Caco-2 (cell line): ENCODE measurements around the gene CRTC3. TPM values are rescaled to one million over a fixed set of nuclear protein-coding genes. Genes with fewer than 3 reads are reported as not detected.

Experiments used
- BruUV-seq: library from RNA; stranded (reverse); fragments of 400-500 nt; replicated peaks from 2 replicates; lab custom pipeline; 2021; lab: Mats Ljungman, UMichigan
- CTCF ChIA-PET: fragments of 300-600 bp; sonication (Branson Sonifier 250); formaldehyde crosslinking; loops from one replicate; lab custom pipeline; 2022; ENCODE audit warnings: antibody characterized with exemption; lab: Charles Lee
- POLR2A ChIA-PET: fragments of 300-600 bp; sonication (Branson Sonifier 250); formaldehyde crosslinking; loops from one replicate; lab custom pipeline; 2022; ENCODE audit warnings: antibody characterized with exemption; lab: Charles Lee
- DNase-seq, 2 experiments: peaks; one replicate each; pipeline versions ENCODE4 v3.0.0 to v3.0.0-alpha.2; 2020 to 2022
- H3K27me3 ChIP-seq: replicated peaks from 2 replicates; pipeline ENCODE4 v1.6.0; 2011; ENCODE audit warnings: low read length; ENCODE audit not compliant: control insufficient read depth, insufficient read depth
- H3K36me3 ChIP-seq: 2 replicates; pipeline ENCODE4 v1.5.1; 2011; ENCODE audit warnings: low read length; ENCODE audit not compliant: control insufficient read depth, insufficient read depth
- H3K4me1 ChIP-seq: fragments of 250-450 bp; sonication (Bioruptor Pico); 2 replicates; pipeline ENCODE4 v1.5.1; 2020; ENCODE audit warnings: mild to moderate bottlenecking
- H3K4me3 ChIP-seq: 2 replicates; pipeline ENCODE4 v1.5.1; 2011; ENCODE audit warnings: low read depth, mild to moderate bottlenecking, control low read depth, low read length
- H3K9me3 ChIP-seq: fragments of 250-450 bp; sonication (Bioruptor Pico); 2 replicates; pipeline ENCODE4 v1.5.1; 2020; ENCODE audit warnings: mild to moderate bottlenecking, moderate library complexity
- H3K27ac Mint-ChIP-seq: one replicate; pipeline ENCODE4 v1.8.0; 2022; ENCODE audit warnings: mixed read lengths; ENCODE audit not compliant: unreplicated experiment
- H3K27me3 Mint-ChIP-seq: one replicate; pipeline ENCODE4 v1.8.0; 2022; ENCODE audit warnings: mixed read lengths; ENCODE audit not compliant: insufficient read depth, unreplicated experiment
- H3K36me3 Mint-ChIP-seq: one replicate; pipeline ENCODE4 v1.8.0; 2022; ENCODE audit warnings: mild to moderate bottlenecking, mixed read lengths; ENCODE audit not compliant: insufficient read depth, unreplicated experiment
- H3K4me1 Mint-ChIP-seq: one replicate; pipeline ENCODE4 v1.8.0; 2022; ENCODE audit warnings: low read depth, mixed read lengths; ENCODE audit not compliant: unreplicated experiment
- H3K4me3 Mint-ChIP-seq: one replicate; pipeline ENCODE4 v1.8.0; 2022; ENCODE audit warnings: mild to moderate bottlenecking, moderate library complexity, mixed read lengths; ENCODE audit not compliant: unreplicated experiment
- H3K9me3 Mint-ChIP-seq: one replicate; pipeline ENCODE4 v1.8.0; 2022; ENCODE audit warnings: mixed read lengths; ENCODE audit not compliant: unreplicated experiment
- intact Hi-C: fragments of 100-400 bp; cut with micrococcal nuclease; formaldehyde crosslinking; loops from one replicate; pipeline ENCODE4 v1.10.0; 2022; ENCODE audit not compliant: unreplicated experiment
- total RNA-seq: library from RNA; stranded (reverse); gene quantifications from 2 replicates; pipeline ENCODE4 v1.2.3, GENCODE V29; 2022
- TF ChIP-seq, protein P1 (sequence below), 2 experiments: fragments of 200-600 bp in 1 of 2; IDR thresholded peaks; 1 replicate in 1 of 2; 2 replicates in 1 of 2; pipeline versions ENCODE4 v1.5.1 to v1.8.0; 2011 to 2022; ENCODE audit warnings: antibody characterized with exemption in 1 of 2, control low read depth in 1 of 2, inconsistent platforms in 1 of 2, low read depth in 1 of 2, low read length in 1 of 2, mild to moderate bottlenecking in 1 of 2, moderate library complexity in 1 of 2; ENCODE audit not compliant: insufficient read depth in 1 of 2, severe bottlenecking in 1 of 2, unreplicated experiment in 1 of 2

CRTC3 gene
- total RNA-seq, 1 experiment from 2014 or later, result 35.0 TPM

DNA sequence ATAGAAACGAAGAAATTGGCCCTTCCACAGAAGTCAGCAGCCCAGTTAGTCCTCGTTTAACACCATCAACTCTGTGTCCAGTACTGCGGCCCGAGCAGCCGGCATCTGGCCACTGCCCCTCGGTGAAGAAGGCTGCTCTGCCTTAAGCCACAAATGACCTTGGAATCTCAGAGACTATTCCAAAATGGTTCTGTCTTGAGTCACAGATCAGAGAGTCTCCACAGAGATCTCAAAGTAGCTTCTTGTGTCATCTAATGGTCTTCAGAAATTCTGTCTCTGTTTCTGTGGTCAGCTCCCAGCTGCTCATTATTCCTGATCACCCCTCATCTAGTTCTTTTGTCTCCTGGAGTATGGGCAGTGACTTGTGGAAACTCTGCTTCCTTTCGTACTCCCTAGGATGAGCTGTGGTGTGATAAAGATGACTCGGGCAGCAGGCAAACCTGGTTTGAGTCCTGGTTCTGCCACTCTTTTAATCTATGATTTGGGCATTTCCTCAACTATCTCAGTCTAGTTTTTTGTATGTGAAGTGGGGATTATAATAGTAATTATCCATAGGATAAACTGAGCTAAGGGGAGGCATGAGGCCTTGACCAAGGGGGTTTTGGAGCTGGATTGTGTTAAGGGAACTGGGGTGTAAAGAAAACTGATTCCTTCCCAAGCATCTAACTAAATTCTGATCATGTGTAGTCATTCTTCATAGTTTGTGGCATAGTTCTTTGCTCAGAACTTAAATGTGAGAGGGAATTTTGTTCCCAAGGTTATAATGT lies 22.6 kb downstream of the CRTC3 start:
- no peak for DNase-seq
- no TSS peak for BruUV-seq
- Histone ChIP-seq H3K36me3 (no peaks in the 10 kb centered on the region), H3K27me3 (no peaks in the 10 kb centered on the region), H3K9me3 (no peaks in the 10 kb centered on the region), H3K4me3 (no peak overlapping the region), H3K4me1 (peaks cover 14% of the 10 kb centered on the region)
- Mint-ChIP-seq H3K4me1 (peaks cover 9% of the 10 kb centered on the region), H3K4me3 (no peak overlapping the region), H3K9me3 (no peaks in the 10 kb centered on the region), H3K36me3 (no peaks in the 10 kb centered on the region), H3K27me3 (no peaks in the 10 kb centered on the region), H3K27ac (no peak overlapping the region)
- intact Hi-C loops, result no loop called here
- TF ChIP-seq, protein P1, sequence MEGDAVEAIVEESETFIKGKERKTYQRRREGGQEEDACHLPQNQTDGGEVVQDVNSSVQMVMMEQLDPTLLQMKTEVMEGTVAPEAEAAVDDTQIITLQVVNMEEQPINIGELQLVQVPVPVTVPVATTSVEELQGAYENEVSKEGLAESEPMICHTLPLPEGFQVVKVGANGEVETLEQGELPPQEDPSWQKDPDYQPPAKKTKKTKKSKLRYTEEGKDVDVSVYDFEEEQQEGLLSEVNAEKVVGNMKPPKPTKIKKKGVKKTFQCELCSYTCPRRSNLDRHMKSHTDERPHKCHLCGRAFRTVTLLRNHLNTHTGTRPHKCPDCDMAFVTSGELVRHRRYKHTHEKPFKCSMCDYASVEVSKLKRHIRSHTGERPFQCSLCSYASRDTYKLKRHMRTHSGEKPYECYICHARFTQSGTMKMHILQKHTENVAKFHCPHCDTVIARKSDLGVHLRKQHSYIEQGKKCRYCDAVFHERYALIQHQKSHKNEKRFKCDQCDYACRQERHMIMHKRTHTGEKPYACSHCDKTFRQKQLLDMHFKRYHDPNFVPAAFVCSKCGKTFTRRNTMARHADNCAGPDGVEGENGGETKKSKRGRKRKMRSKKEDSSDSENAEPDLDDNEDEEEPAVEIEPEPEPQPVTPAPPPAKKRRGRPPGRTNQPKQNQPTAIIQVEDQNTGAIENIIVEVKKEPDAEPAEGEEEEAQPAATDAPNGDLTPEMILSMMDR (IDR thresholded peaks at IDR 0.05; ENCODE audit: insufficient read depth in 1 of 2, low read depth in 1 of 2, low read length in 1 of 2, severe bottlenecking in 1 of 2, unreplicated experiment in 1 of 2), result no peak
- ChIA-PET CTCF (interaction anchor here (0.6 kb wide), 1 partner anchor 24 kb away, joined by 4 read pairs; no protein-coding TSS in a partner anchor), POLR2A (no interaction called here)

GRCh38 chr15:90552929-90553211 lies 23.1 kb downstream of the CRTC3 start:
- H3K4me3 Mint-ChIP-seq, result no peak overlapping the region
- no peaks in the 10 kb centered on the region for H3K36me3 Mint-ChIP-seq
- no peaks in the 10 kb centered on the region for H3K9me3 Mint-ChIP-seq
- H3K27me3 Mint-ChIP-seq, result no peaks in the 10 kb centered on the region
- DNase-seq, result no peak
- ChIA-PET CTCF (interaction anchor here (0.6 kb wide), 1 partner anchor 25 kb away, joined by 4 read pairs; no protein-coding TSS in a partner anchor), POLR2A (no interaction called here)
- Histone ChIP-seq H3K4me3 (no peak overlapping the region), H3K36me3 (no peaks in the 10 kb centered on the region), H3K27me3 (no peaks in the 10 kb centered on the region), H3K9me3 (no peaks in the 10 kb centered on the region), H3K4me1 (peaks cover 19% of the 10 kb centered on the region)
- TF ChIP-seq, protein P1 (IDR thresholded peaks at IDR 0.05; ENCODE audit: insufficient read depth in 1 of 2, low read depth in 1 of 2, low read length in 1 of 2, severe bottlenecking in 1 of 2, unreplicated experiment in 1 of 2), result no peak
- intact Hi-C loops, result no loop called here
- H3K4me1 Mint-ChIP-seq, result peaks cover 10% of the 10 kb centered on the region
- BruUV-seq, result no TSS peak
- no peak overlapping the region for H3K27ac Mint-ChIP-seq

DNA sequence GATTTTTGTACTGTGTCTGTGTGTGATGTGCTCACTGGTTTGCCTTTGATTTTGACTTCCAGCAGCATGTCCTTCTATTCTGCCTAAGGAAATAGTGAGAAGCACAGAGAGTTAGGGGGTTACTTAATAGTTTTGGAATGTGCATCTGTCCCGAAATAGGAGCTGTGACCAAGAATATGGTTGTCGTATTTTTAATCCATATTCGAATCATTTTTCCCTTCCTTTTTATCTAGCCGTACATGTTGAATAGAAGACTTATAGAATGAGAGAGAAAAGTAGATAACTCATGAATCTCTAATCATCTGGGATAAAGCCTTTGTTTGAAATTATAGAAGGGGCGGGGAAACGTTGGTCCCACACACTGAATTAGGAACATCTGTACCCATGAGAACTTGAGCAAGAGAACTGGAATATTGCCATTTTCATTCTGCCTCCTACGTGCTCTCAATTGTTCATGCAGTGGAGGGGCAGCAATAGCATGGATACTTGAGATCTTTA lies 23.6 kb downstream of the CRTC3 start:
- Histone ChIP-seq H3K4me3 (no peak overlapping the region), H3K4me1 (peaks cover 23% of the 10 kb centered on the region), H3K9me3 (no peaks in the 10 kb centered on the region), H3K27me3 (no peaks in the 10 kb centered on the region), H3K36me3 (no peaks in the 10 kb centered on the region)
- Mint-ChIP-seq H3K27me3 (no peaks in the 10 kb centered on the region), H3K4me3 (no peak overlapping the region), H3K36me3 (no peaks in the 10 kb centered on the region), H3K4me1 (peaks cover 14% of the 10 kb centered on the region), H3K27ac (no peak overlapping the region), H3K9me3 (no peaks in the 10 kb centered on the region)
- no peak for DNase-seq
- TF ChIP-seq, protein P1 (IDR thresholded peaks at IDR 0.05; ENCODE audit: insufficient read depth in 1 of 2, low read depth in 1 of 2, low read length in 1 of 2, severe bottlenecking in 1 of 2, unreplicated experiment in 1 of 2), result no peak
- ChIA-PET POLR2A (no interaction called here), CTCF (interaction anchor here (0.6 kb wide), 1 partner anchor 25 kb away, joined by 4 read pairs; no protein-coding TSS in a partner anchor)
- BruUV-seq, result no TSS peak
- intact Hi-C loops, result no loop called here
